A172 (cell line): ENCODE results near the gene NR1I3. TPM values are rescaled to one million over a fixed set of nuclear protein-coding genes. Genes with fewer than 3 reads are reported as not detected.
A peak's percentile ranks its signal among the peaks of the same experiment; 100 is the strongest.
"Not testable (repeated sequence)": the region's sequence is repeated elsewhere in the genome, so short reads cannot be mapped to it uniquely, and the experiment has no call there.

Source experiments
- DNase-seq: peaks from one replicate; pipeline ENCODE4 v3.0.0-alpha.2; 2015; ENCODE audit warnings: low spot score
- total RNA-seq: library from RNA; depleted of rRNA; stranded (reverse); fragments of >200 nt; shearing (Covaris generic); gene quantifications from 2 replicates; pipeline ENCODE4 v1.2.3, GENCODE V29; 2014

Gene NR1I3
- total RNA-seq, 1 experiment from 2014 or later, result 0.50 TPM

- no peak for DNase-seq
Observed at GRCh38 chr1:161250829-161251228, 12.8 kb upstream of the NR1I3 start.

- not testable (repeated sequence) for DNase-seq
Observed at GRCh38 chr1:161250100-161250499, 12.1 kb upstream of the NR1I3 start.

GRCh38 chr1:161244888-161245287, 6.9 kb upstream of the NR1I3 start:
- DNase-seq, result no peak

DNA sequence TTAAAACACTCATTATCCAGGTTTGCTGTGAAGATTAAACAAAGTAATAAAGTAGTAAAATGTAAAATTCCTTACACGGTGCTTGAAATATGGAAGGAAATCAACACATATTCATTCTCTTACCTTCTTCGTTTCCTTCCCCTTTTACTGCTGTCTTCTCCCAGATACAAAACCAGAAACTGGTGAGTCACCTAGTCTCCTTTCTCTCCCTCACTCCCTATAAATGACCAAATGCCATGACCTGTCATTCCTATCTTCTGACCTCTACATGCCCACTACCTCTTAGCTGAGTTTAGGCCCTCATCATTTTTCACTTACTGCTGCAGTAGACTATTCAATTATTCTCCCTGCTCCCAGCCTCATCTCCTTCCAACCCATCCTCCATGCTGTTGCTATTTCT, 4.3 kb upstream of the NR1I3 start:
- peak; percentile 39 for DNase-seq

DNA sequence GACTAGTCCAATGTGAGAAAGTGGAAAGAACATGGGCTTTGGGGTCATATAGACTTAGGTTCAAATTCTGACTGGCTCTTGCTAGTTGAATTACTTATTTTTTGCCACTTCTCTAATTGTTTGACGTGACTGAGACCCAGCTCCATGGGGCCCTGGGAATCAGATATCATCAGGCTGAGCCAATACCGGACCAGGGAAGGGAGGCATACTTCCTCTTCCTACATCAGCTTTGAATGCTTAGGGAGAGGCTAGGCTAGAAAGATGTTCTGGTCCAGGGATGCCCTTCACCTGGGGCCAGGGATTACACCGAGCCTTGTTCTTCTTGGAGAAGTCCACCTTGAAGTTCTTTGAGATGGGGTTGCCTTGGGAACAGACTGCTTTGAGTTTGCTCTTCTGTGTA, 3.7 kb upstream of the NR1I3 start:
- no peak for DNase-seq

DNA sequence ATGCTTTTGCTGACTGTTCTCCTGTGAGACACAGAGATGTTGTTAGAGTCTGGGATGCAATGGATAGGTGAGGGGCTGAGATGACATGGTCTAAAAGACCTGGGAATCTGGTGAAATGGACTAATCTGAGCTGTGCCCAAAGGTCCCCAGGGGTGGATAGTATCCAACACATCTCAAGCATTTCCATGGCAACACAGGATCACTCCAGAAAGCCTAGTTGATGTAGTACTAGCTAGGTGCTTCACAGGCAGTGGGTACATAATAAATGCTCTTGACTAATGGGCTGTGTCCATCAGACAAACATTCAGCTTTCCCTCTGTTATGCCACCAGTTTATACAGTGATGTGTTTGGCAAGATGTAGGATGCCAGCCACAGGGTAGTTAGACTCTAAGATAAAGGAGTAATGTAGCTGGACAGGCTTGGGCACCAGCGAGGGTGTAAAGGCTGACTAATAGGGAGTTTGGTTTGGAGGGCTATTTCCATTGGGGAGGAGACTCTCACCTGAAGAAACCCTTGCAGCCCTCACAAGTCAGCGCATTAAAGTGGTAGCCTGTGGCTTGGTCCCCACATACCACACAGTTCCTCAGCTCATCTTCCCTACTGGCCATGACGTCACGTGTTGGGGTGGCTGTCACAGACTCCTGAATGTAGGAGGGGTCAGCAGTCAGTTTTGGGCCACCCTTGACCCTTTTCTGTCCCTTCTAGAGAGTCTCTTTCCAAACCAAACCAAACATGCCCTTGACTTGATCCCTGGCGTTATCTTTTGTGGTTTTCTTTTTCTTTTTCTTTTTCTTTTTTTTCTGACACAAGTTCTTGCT, 1.8 kb downstream of the NR1I3 start:
- DNase-seq, result no peak

DNA sequence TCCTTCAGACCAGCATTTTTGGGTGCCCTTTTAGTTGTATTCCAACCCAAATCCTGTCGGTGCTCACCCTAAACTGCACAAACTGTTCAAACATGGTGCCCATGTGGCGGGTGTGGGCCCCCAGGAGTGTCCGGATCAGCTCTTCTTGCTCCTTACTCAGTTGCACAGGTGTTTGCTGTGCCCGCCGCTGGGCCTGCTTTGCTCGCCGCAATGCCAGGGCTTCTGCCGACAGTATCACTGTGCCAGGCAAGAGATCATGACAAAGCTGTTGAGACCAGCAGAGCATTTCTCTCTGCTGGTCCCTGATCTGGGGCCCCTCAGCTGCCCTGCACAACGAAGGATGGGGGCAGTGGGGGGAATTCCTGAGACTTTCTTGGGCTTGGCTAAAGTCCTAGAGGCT, 4.9 kb downstream of the NR1I3 start:
- DNase-seq, result no peak

DNA sequence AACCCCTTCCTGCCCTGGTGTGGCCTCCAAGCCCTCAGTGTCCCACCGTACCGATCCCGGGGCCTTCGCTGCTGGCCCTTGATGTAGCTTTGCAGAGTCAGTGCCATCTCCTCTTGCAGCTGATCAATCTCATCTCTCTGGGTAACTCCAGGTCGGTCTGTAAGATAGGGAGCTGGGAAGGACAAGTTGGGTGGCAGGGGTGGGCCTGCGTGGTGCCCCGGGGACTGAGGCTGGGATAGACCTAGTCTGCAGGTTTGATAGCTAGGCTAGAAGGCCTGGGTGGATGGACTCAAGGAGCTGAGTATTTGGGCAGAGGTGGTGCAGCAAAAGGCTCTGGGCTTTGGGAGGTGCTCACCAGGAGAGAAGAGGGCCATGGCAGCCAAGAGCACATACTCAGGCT, 7.2 kb downstream of the NR1I3 start:
- no peak for DNase-seq

DNA sequence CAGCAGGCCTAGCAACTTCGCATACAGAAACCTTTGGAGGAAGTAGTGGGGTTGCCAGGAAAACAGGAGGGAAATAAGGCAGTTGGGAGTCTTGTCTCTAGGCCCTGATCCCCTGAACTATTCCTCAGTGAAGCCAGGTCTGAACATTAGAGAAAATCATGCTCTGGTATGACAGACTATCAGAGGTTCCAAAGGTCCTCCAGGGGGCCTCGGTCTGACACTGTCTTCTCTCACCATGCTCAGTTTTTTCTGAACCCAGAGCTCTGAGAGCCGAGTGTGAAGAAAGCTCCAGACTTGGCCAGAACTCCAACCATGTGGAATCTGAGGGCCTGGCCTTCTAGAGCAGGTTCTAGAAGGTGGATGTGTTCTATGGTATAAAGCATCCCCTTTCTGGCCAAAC, 8.1 kb downstream of the NR1I3 start:
- DNase-seq, result no peak

DNA sequence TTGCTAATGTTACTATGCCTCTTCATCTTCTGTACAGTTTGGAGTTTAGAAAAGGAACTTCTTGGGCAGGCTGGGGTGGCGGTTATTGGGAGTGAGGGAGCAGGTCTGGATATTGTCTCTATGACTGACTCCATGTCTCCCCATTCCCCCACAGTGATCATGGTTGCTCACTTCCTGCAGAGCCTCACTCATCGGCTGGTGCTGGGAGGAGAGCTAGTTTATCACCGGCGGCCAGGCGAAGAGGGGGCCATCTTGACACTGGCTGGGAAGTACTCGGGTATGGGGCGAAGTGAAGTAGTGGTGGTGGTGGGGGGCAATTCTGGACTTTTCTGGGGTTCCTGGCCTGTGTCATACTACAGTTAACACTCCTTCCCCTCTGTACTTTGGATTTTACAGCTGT, 10.0 kb downstream of the NR1I3 start:
- no peak for DNase-seq

DNA sequence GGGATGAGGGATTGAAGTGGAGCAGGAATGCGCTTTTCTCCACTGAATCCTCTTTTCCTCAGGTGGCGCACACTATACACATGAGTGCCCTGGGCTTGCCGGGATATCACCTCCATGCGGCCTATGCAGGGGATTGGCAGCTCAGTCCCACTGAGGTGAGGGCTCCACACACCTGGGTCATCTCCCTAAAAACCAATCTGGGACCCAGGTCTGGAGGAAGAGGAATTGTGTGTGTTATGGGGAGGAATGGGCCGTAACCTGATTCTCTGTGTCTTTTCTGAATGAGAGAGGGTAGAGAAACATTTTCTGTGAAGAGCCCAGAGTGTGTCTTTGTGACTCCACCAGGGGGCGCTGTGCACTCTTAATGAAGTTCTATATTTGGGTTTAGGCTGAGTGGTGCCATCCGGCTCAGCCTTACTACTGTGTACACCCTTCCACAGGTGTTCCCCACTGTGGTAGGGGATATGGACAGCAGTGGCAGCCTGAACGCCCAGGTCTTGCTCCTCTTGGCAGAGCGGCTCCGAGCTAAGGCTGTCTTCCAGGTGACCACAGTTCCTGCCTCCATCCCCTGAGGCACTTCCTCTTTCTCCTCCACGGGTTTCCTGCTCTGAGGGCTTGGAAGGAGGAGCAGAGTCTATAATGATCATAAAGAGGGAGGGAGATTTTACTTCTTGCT, 10.7 kb downstream of the NR1I3 start:
- DNase-seq, result peak; percentile 79

DNA sequence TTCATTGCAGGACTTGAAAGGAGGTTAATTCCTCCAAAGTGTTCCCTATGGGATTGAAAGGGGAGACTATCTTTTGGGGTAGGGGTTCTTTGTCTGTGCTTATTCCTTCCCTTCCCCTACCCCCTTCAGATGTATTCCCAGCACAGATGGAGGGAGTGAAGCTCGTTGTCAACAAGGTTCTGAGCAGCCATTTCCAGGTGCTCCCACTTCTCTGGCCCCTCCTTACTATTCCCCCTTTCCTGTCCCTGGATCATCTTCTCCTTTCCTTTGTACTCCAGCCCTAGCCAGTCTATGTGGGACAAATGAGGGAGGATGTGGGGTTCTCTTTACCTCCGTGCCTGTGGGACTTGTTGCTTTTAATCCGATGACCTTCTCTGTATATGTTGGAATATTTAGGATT, 11.2 kb downstream of the NR1I3 start:
- no peak for DNase-seq

DNA sequence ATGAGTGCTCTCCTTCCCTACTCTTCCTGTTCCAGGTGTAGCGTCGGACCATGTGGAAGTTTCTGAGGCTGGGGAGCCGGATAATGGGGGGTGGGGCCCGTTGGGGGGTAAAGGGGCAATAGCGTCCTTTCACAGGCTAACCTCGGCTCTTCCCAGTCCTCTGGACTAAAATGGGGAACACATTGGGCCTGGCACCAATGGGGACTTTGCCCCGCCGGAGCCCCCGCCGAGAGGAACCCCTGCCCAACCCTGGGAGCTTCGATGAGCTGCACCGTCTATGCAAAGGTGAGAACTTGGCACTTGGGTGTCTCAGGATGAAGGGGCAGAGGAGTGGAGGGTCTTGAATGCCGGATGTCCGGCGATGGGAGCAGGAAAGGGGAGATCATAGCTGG, 11.7 kb downstream of the NR1I3 start:
- no peak for DNase-seq

GRCh38 chr1:161225534-161226319, 12.3 kb downstream of the NR1I3 start, which contains the start of gene TOMM40L:
TSS of gene TOMM40L (plus strand) at chr1:161226060. CDS start at chr1:161226490, 430 bp downstream.
- peak; percentile 100 for DNase-seq

DNA sequence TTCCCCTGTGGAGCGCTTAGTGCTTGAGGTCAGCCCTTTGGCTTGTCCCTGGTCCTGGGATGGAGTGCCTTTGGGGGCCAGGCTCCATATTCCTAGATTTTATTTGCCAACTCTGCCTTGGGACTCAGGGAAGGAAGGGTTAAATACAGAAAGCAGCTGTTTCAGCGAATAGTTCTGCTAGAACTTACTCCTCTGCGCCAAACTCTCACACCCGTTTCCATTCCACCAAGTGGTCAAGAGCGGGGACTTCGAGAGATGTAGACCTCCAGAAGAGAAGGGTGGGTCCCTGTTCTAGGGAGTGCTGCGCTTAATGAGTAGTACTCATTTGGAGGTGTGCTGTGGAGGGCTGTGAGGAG, 12.8 kb downstream of the NR1I3 start:
- no peak for DNase-seq

DNA sequence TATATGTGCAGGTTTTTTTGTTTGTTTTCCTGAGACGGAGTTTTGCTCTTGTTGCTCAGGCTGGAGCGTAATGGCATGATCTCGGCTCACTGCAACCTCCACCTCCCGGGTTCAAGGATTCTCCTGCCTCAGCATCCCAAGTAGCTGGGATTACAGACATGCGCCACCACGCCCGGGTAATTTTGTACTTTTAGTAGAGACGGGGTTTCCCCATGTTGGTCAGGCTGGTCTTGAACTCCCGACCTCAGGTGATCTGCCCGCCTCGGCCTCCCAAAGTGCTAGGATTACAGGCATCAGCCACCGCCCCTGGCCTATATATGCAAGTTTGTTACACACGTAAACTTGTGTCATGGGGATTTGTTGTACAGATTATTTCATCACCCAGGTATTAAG, 13.3 kb downstream of the NR1I3 start:
- not testable (repeated sequence) for DNase-seq

DNA sequence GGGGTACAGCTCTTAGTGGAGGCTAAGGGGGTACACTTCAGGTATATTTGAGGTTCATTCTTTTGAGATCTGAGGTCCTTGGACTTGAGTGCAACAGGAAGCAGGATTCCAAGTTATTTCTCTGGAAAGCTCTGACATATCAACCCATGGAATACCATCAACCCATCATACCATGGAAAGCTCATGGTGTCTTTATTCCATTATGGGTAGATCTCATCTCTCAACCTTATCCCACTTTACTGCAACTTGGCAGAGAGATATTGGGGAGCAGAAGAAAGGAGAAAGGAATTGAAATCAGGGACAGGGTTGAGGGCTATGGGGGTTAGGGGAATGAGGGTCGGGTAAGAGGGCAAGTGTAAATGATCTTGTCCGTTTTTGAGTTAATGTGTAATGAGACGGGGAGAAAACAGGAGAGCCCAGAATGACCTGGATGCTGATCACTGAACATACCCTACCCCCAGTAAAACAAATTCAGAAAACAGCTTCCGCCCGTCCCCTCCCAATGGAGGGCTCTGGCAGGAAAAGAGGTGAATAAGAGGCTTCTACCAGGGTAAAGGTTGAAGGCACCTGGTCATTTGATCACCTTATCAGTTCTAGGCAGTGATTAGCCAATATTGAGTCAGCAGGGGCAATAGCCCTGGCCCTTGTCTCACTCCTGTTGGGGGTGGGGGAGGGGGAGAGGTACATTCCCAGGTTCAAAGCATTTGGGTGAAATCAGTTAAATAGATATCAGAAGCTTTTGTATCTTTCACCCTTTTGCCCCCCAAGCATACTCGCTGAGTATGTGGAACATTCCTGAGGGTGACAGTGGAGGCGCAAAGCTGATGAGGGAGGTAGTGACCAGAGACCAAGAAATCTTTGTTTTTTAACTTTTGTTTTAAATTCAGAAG, 14.0 kb downstream of the NR1I3 start:
- DNase-seq, result no peak

GRCh38 chr1:161222175-161223019, 15.6 kb downstream of the NR1I3 start:
- no peak for DNase-seq

DNA sequence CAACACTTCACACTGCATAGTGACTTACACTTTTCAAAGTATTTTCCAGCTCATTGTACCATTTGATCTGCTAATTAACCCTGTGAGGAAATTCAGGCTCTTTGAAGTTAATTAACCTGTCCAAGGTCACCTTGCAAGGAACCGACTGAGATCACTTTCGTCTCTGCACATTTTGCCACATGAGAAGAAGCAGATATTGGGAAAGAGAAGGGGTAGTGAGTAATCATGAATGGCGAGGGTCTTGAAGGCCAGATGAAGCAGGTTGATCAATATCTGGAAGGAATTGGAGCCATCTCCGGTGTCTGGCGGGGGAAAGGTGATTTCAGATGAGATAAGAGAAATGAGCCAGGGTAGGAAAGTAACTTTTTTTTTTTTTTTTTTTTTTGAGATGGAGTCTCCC, 18.0 kb downstream of the NR1I3 start:
- no peak for DNase-seq

DNA sequence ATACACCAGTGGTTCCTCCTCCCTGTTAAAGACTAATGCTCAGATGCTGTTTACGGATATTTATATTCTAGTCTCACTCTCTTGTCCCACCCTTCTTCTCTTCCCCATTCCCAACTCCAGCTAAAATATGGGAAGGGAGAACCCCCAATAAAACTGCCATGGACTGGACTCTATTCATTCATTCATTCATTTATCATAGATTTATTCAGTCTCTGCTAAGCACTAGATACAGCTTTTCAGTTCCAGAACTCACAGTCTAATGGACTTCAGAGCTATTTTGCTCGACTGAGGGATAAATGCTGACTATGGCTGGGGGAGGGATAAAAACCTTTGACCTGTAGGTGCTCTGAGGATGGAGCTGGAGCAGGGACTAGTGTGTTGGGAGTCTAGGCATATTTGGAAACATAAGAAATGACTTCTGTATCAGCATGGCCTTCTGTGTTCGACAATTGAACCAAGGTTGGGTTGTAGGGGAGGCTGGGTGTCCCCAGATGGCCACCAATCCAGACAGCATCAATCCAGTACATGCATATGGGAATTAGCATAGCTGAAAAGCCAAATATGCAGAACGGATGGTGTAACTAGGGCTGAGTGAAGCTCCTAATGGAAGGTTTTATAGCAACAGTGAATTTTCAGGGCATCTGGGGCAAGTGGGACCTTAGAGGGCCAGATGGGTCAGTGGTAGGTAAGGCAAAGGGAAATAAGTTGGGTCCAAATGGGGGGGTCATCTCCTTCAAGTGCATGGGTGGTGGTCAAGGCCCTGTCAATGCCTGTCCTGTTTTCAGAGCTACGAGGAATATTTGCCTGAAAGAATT, 18.7 kb downstream of the NR1I3 start:
- DNase-seq, result no peak
